HepG2 (cell line): ENCODE measurements around the gene NSD2. TPM values are rescaled to one million over a fixed set of nuclear protein-coding genes. Genes with fewer than 3 reads are reported as not detected.

Experiments
- CHCHD3 ChIP-seq: sonication (generic); formaldehyde crosslinking; IDR thresholded peaks from 2 replicates; pipeline ENCODE4 v1.8.0; 2022; ENCODE audit warnings: mild to moderate bottlenecking, missing genetic modification reagents, moderate library complexity
- FOXC1 ChIP-seq: sonication (generic); formaldehyde crosslinking; IDR thresholded peaks from 2 replicates; pipeline ENCODE4 v1.8.0; 2022; ENCODE audit warnings: mild to moderate bottlenecking, missing genetic modification reagents, borderline replicate concordance
- FOXO4 ChIP-seq: sonication (generic); formaldehyde crosslinking; conservative IDR thresholded peaks from 2 replicates; pipeline ENCODE4 v1.8.1; 2023; ENCODE audit warnings: missing genetic modification reagents
- HDAC6 ChIP-seq: fragments of 200-600 bp; sonication (generic); IDR thresholded peaks from 2 replicates; pipeline ENCODE4 v1.7.0; 2017; ENCODE audit warnings: mild to moderate bottlenecking, antibody characterized with exemption, low read length, low read depth
- HIVEP1 ChIP-seq: sonication (generic); formaldehyde crosslinking; IDR thresholded peaks from 2 replicates; pipeline ENCODE4 v1.4.0; 2020; ENCODE audit warnings: mild to moderate bottlenecking, missing genetic modification reagents
- HNRNPL ChIP-seq: fragments of 200-400 bp; formaldehyde crosslinking; IDR thresholded peaks from 2 replicates; pipeline ENCODE4 v1.6.1; 2017; ENCODE audit warnings: mild to moderate bottlenecking, low read depth, low read length
- KDM1A ChIP-seq: IDR thresholded peaks from 2 replicates; pipeline ENCODE4 v1.6.1; 2016; ENCODE audit warnings: missing compliant biosample characterization
- MEF2D ChIP-seq: sonication (generic); formaldehyde crosslinking; IDR thresholded peaks from 2 replicates; pipeline ENCODE4 v1.5.1; 2020; ENCODE audit warnings: mild to moderate bottlenecking, missing genetic modification reagents
- PAF1 ChIP-seq: IDR thresholded peaks from 2 replicates; pipeline ENCODE4 v1.6.1; 2016; ENCODE audit warnings: missing genetic modification reagents, missing compliant biosample characterization
- RBM22 ChIP-seq: fragments of 200-400 bp; formaldehyde crosslinking; optimal IDR thresholded peaks from 2 replicates; pipeline ENCODE3; 2017; ENCODE audit warnings: mild to moderate bottlenecking, low read length, moderate library complexity
- RFX1 ChIP-seq: fragments of 450-650 bp; IDR thresholded peaks from 2 replicates; pipeline ENCODE4 v1.6.1; 2017
- SP5 ChIP-seq: IDR thresholded peaks from 2 replicates; pipeline ENCODE4 v1.6.1; 2016; ENCODE audit warnings: low read depth, borderline replicate concordance
- SPEN ChIP-seq: sonication (generic); formaldehyde crosslinking; IDR thresholded peaks from 2 replicates; pipeline ENCODE4 v1.5.1; 2020; ENCODE audit warnings: low read depth, mild to moderate bottlenecking, missing genetic modification reagents
- UBTF ChIP-seq: sonication (generic); formaldehyde crosslinking; IDR thresholded peaks from 2 replicates; pipeline ENCODE4 v1.4.0; 2020; ENCODE audit warnings: mild to moderate bottlenecking, missing genetic modification reagents
- ZNF770 ChIP-seq: sonication (generic); formaldehyde crosslinking; IDR thresholded peaks from 2 replicates; pipeline ENCODE4 v1.5.0; 2020; ENCODE audit warnings: mild to moderate bottlenecking, missing genetic modification reagents
- ZNF816 ChIP-seq: sonication (generic); formaldehyde crosslinking; IDR thresholded peaks from 2 replicates; pipeline ENCODE4 v1.8.0; 2022; ENCODE audit warnings: missing genetic modification reagents, mild to moderate bottlenecking, borderline replicate concordance
- ZNF878 ChIP-seq: sonication (generic); formaldehyde crosslinking; IDR thresholded peaks from 2 replicates; pipeline ENCODE4 v1.8.1; 2023; ENCODE audit warnings: mild to moderate bottlenecking, missing genetic modification reagents, moderate library complexity
- polyA plus RNA-seq, 8 experiments: library from polyadenylated mRNA; depleted of rRNA in 3 of 8; stranded (reverse) in 7 of 8; unstranded in 1 of 8; fragments of >200 nt; fragmentation: Illumina TruSeq in 4 of 8; extraction: Trizol in 4 of 8; gene quantifications; 2 replicates each; pipeline versions ENCODE4 v1.2.1 to v1.2.3, GENCODE V29; 2011 to 2016; ENCODE audit warnings: low read depth in 4 of 8, missing spikeins in 1 of 8, mixed read lengths in 1 of 8; ENCODE audit not compliant: insufficient read depth in 1 of 8
- total RNA-seq, 5 experiments: library from RNA; depleted of rRNA; stranded (reverse); fragments of >200 nt; fragmentation: Illumina TruSeq; extraction: Trizol; gene quantifications; 2 replicates each; pipeline ENCODE4 v1.2.3, GENCODE V29; 2016; ENCODE audit warnings: low read depth in 1 of 5
- TF ChIP-seq, protein P1 (sequence below): sonication (generic); formaldehyde crosslinking; IDR thresholded peaks from 2 replicates; pipeline ENCODE4 v1.8.0; 2022; ENCODE audit warnings: missing genetic modification reagents, mild to moderate bottlenecking, moderate library complexity, borderline replicate concordance
- TF ChIP-seq, protein P2 (sequence below): sonication (generic); formaldehyde crosslinking; conservative IDR thresholded peaks from 2 replicates; pipeline ENCODE4 v1.8.0; 2022; ENCODE audit warnings: low read depth, missing genetic modification reagents
- TF ChIP-seq, protein P3 (sequence below): sonication (generic); formaldehyde crosslinking; IDR thresholded peaks from 2 replicates; pipeline ENCODE4 v1.4.0; 2020; ENCODE audit warnings: mild to moderate bottlenecking, missing genetic modification reagents, borderline replicate concordance

NSD2 gene
- total and polyA plus RNA-seq, 2 of the 13 experiments (the other 11 are each of a cell fraction or from before 2014, with no cell fraction given) = 22.0 to 65.9 TPM

DNA sequence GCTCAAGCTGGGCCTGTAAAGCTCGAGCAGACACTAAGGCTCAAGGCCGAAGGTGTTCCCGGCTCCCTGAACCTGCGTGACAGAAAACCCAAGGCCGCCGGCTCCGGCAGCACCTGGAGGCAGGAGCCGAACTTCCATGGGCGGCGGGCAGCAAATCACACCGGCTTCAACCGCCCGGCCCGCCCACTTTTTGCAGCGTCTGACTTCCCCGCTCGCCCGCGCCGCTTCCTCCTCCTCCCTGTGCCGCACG, 940 bp upstream of the NSD2 start (continued):
- TF ChIP-seq HIVEP1 (CRISPR knock-in tag) = 0 out of 2 replicates have a peak, but pooled peaks have one; percentile 78
- no peak for TF ChIP-seq FOXC1 (CRISPR knock-in tag)
- TF ChIP-seq UBTF (CRISPR knock-in tag) = peak; percentile 83; the same call in 1 of the 2 replicates
- TF ChIP-seq RBM22 = no peak
- TF ChIP-seq, protein P1, sequence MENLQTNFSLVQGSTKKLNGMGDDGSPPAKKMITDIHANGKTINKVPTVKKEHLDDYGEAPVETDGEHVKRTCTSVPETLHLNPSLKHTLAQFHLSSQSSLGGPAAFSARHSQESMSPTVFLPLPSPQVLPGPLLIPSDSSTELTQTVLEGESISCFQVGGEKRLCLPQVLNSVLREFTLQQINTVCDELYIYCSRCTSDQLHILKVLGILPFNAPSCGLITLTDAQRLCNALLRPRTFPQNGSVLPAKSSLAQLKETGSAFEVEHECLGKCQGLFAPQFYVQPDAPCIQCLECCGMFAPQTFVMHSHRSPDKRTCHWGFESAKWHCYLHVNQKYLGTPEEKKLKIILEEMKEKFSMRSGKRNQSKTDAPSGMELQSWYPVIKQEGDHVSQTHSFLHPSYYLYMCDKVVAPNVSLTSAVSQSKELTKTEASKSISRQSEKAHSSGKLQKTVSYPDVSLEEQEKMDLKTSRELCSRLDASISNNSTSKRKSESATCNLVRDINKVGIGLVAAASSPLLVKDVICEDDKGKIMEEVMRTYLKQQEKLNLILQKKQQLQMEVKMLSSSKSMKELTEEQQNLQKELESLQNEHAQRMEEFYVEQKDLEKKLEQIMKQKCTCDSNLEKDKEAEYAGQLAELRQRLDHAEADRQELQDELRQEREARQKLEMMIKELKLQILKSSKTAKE = no peak
- TF ChIP-seq ZNF770 (CRISPR knock-in tag) = peak; percentile 64; the same call in 1 of the 2 replicates
- TF ChIP-seq, protein P2, sequence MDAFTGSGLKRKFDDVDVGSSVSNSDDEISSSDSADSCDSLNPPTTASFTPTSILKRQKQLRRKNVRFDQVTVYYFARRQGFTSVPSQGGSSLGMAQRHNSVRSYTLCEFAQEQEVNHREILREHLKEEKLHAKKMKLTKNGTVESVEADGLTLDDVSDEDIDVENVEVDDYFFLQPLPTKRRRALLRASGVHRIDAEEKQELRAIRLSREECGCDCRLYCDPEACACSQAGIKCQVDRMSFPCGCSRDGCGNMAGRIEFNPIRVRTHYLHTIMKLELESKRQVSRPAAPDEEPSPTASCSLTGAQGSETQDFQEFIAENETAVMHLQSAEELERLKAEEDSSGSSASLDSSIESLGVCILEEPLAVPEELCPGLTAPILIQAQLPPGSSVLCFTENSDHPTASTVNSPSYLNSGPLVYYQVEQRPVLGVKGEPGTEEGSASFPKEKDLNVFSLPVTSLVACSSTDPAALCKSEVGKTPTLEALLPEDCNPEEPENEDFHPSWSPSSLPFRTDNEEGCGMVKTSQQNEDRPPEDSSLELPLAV (CRISPR knock-in tag) = no peak
- peak; percentile 59; the same call in 1 of the 2 replicates for TF ChIP-seq HNRNPL
- TF ChIP-seq PAF1 (CRISPR knock-in tag) = no peak
- peak; percentile 78 for TF ChIP-seq SP5
- TF ChIP-seq ZNF878 (CRISPR knock-in tag) = 0 out of 2 replicates have a peak, but pooled peaks have one; percentile 30
- peak; percentile 70; the same call in 1 of the 2 replicates for TF ChIP-seq SPEN (CRISPR knock-in tag)
- no peak for TF ChIP-seq CHCHD3
- no peak for TF ChIP-seq MEF2D
- TF ChIP-seq RFX1 = no peak
- TF ChIP-seq ZNF816 (CRISPR knock-in tag) = no peak
- TF ChIP-seq FOXO4 (CRISPR knock-in tag) = no peak
- TF ChIP-seq, protein P3, sequence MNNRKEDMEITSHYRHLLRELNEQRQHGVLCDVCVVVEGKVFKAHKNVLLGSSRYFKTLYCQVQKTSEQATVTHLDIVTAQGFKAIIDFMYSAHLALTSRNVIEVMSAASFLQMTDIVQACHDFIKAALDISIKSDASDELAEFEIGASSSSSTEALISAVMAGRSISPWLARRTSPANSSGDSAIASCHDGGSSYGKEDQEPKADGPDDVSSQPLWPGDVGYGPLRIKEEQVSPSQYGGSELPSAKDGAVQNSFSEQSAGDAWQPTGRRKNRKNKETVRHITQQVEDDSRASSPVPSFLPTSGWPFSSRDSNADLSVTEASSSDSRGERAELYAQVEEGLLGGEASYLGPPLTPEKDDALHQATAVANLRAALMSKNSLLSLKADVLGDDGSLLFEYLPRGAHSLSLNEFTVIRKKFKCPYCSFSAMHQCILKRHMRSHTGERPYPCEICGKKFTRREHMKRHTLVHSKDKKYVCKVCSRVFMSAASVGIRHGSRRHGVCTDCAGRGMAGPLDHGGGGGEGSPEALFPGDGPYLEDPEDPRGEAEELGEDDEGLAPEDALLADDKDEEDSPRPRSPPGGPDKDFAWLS (CRISPR knock-in tag) = no peak
- no peak for TF ChIP-seq KDM1A (CRISPR knock-in tag)
- no peak for TF ChIP-seq HDAC6
